GM23338 (cell line): Measurements from ENCODE around the gene TUBG1. TPM values are rescaled to one million over a fixed set of nuclear protein-coding genes. Genes with fewer than 3 reads are reported as not detected.

ENCODE experiments used
- ATAC-seq: fragments of 200-7000 bp; cut with Tn5 transposase; 3 replicates; pipeline ENCODE4 v1.9.1; 2020
- DNase-seq: peaks from one replicate; pipeline ENCODE4 v3.0.0-alpha.2; 2015; ENCODE audit warnings: low spot score
- H2AFZ ChIP-seq: fragments of 200-600 bp; sonication (generic); 2 replicates; pipeline ENCODE4 v1.8.0; 2016; ENCODE audit warnings: antibody characterized with exemption, mild to moderate bottlenecking, moderate library complexity
- H3F3A ChIP-seq: fragments of 200-600 bp; sonication (generic); replicated peaks from 2 replicates; pipeline ENCODE4 v1.8.0; 2017; ENCODE audit warnings: antibody characterized with exemption, mixed run types, low read depth
- H3K27ac ChIP-seq: fragments of 200-600 bp; sonication (generic); 2 replicates; pipeline ENCODE4 v1.6.1; 2016; ENCODE audit warnings: low read depth
- H3K27me3 ChIP-seq: fragments of 200-600 bp; sonication (generic); 2 replicates; pipeline ENCODE4 v1.8.0; 2016; ENCODE audit warnings: mild to moderate bottlenecking, mixed run types, moderate library complexity; ENCODE audit not compliant: insufficient read depth
- H3K36me3 ChIP-seq: fragments of 200-600 bp; sonication (generic); 2 replicates; pipeline ENCODE4 v1.8.0; 2016; ENCODE audit warnings: mild to moderate bottlenecking; ENCODE audit not compliant: insufficient read depth
- H3K4me1 ChIP-seq: fragments of 200-600 bp; sonication (generic); 2 replicates; pipeline ENCODE4 v1.8.0; 2016; ENCODE audit warnings: mild to moderate bottlenecking, moderate library complexity; ENCODE audit not compliant: insufficient read depth
- H3K4me2 ChIP-seq: fragments of 200-600 bp; sonication (generic); 2 replicates; pipeline ENCODE4 v1.7.1; 2017; ENCODE audit warnings: mixed run types
- H3K4me3 ChIP-seq: fragments of 200-600 bp; sonication (generic); 2 replicates; pipeline ENCODE4 v1.6.1; 2016; ENCODE audit warnings: mixed run types
- H3K79me2 ChIP-seq: fragments of 200-600 bp; sonication (generic); replicated peaks from 2 replicates; pipeline ENCODE4 v1.8.0; 2017; ENCODE audit warnings: mild to moderate bottlenecking; ENCODE audit not compliant: insufficient read depth
- H3K9me2 ChIP-seq: fragments of 200-600 bp; sonication (generic); 2 replicates; pipeline ENCODE4 v1.8.0; 2017; ENCODE audit not compliant: insufficient read depth
- H4K20me1 ChIP-seq: fragments of 200-600 bp; sonication (generic); replicated peaks from 2 replicates; pipeline ENCODE4 v1.8.0; 2017; ENCODE audit warnings: mild to moderate bottlenecking; ENCODE audit not compliant: insufficient read depth
- H3K27ac Mint-ChIP-seq: 2 replicates; pipeline ENCODE4 v1.8.0; 2020; ENCODE audit warnings: inconsistent platforms, mild to moderate bottlenecking, moderate library complexity, mixed read lengths
- H3K27me3 Mint-ChIP-seq: 3 replicates; pipeline ENCODE4 v1.8.0; 2022; ENCODE audit warnings: low read depth, mild to moderate bottlenecking, moderate library complexity, mixed read lengths, inconsistent platforms; ENCODE audit not compliant: insufficient read depth, poor library complexity
- H3K36me3 Mint-ChIP-seq: 3 replicates; pipeline ENCODE4 v1.8.0; 2021; ENCODE audit warnings: low read depth, mild to moderate bottlenecking, inconsistent platforms, moderate library complexity, mixed read lengths
- H3K4me1 Mint-ChIP-seq: 3 replicates; pipeline ENCODE4 v1.8.0; 2020; ENCODE audit warnings: mild to moderate bottlenecking, inconsistent platforms, mixed read lengths
- H3K4me3 Mint-ChIP-seq: 3 replicates; pipeline ENCODE4 v1.8.0; 2021; ENCODE audit warnings: moderate library complexity, mild to moderate bottlenecking, inconsistent platforms, mixed read lengths
- H3K9me3 Mint-ChIP-seq: 3 replicates; pipeline ENCODE4 v1.8.0; 2020; ENCODE audit warnings: moderate library complexity, mild to moderate bottlenecking, inconsistent platforms, mixed read lengths
- CREB1 ChIP-seq: fragments of 250-450 bp; sonication (Bioruptor Pico); IDR thresholded peaks from 2 replicates; pipeline ENCODE4 v1.5.0; 2020; ENCODE audit warnings: low read depth, mild to moderate bottlenecking, moderate library complexity
- ETS1 ChIP-seq: IDR thresholded peaks from 2 replicates; pipeline ENCODE4 v1.6.1; 2016; ENCODE audit warnings: antibody characterized with exemption
- EZH2 ChIP-seq: fragments of 200-600 bp; sonication (generic); IDR thresholded peaks from one replicate; pipeline ENCODE4 v1.8.0; 2017; ENCODE audit warnings: antibody characterized with exemption, mild to moderate bottlenecking, low read depth; ENCODE audit not compliant: unreplicated experiment
- EZH2phosphoT487 ChIP-seq: fragments of 200-600 bp; sonication (generic); IDR thresholded peaks from one replicate; pipeline ENCODE4 v1.8.1; 2018; ENCODE audit warnings: antibody characterized with exemption; ENCODE audit not compliant: unreplicated experiment
- JUNB ChIP-seq: IDR thresholded peaks from one replicate; pipeline ENCODE4 v1.6.1; 2016; ENCODE audit warnings: antibody characterized with exemption; ENCODE audit not compliant: unreplicated experiment
- NANOG ChIP-seq: IDR thresholded peaks from 2 replicates; pipeline ENCODE4 v1.6.1; 2016; ENCODE audit warnings: antibody characterized with exemption, borderline replicate concordance
- POLR2AphosphoS5 ChIP-seq: IDR thresholded peaks from 2 replicates; pipeline ENCODE4 v1.6.1; 2016; ENCODE audit warnings: antibody characterized with exemption, low read depth
- REST ChIP-seq: IDR thresholded peaks from one replicate; pipeline ENCODE4 v1.6.1; 2018; ENCODE audit warnings: antibody characterized with exemption; ENCODE audit not compliant: unreplicated experiment
- STAT1 ChIP-seq: IDR thresholded peaks from one replicate; pipeline ENCODE4 v1.6.1; 2016; ENCODE audit warnings: antibody characterized with exemption; ENCODE audit not compliant: unreplicated experiment
- ZNF114 ChIP-seq: fragments of 250-450 bp; sonication (Bioruptor Pico); IDR thresholded peaks from 2 replicates; pipeline ENCODE4 v1.5.0; 2020; ENCODE audit warnings: mild to moderate bottlenecking, moderate library complexity
- ZNF331 ChIP-seq: fragments of 250-450 bp; sonication (Bioruptor Pico); IDR thresholded peaks from 2 replicates; pipeline ENCODE4 v1.5.0; 2020; ENCODE audit warnings: low read depth, mild to moderate bottlenecking, moderate library complexity
- ZNF462 ChIP-seq: fragments of 250-450 bp; sonication (Bioruptor Pico); IDR thresholded peaks from 2 replicates; pipeline ENCODE4 v1.5.0; 2020; ENCODE audit warnings: mild to moderate bottlenecking, moderate library complexity
- polyA plus RNA-seq: library from polyadenylated mRNA; unstranded; fragments of >200 nt; fragmentation: Nextera tagmentation; extraction: Ambion mirVana; gene quantifications from 2 replicates; pipeline ENCODE4 v1.2.1, GENCODE V29; 2016
- total RNA-seq: library from RNA; depleted of rRNA; stranded (reverse); fragments of >200 nt; shearing (Covaris generic); gene quantifications from 2 replicates; pipeline ENCODE4 v1.2.3, GENCODE V29; 2014

Gene TUBG1
- total and polyA plus RNA-seq, 2 experiments from 2014 or later: 101 to 117 TPM

- TF ChIP-seq REST (no peak), NANOG (no peak), ETS1 (no peak), POLR2AphosphoS5 (no peak), EZH2phosphoT487 (no peak), STAT1 (no peak), CREB1 (no peak), ZNF331 (CRISPR knock-in tag) (no peak), ZNF114 (CRISPR knock-in tag) (no peak), EZH2 (no peak)
Observed at GRCh38 chr17:42564815-42565522, 44.5 kb upstream of the TUBG1 start (continued).

- peaks cover 13% of the 10 kb centered on the region for H3K27me3 Mint-ChIP-seq
- H3K4me3 Mint-ChIP-seq: peak overlapping the region; percentile 12; the same call in 1 of the 3 replicates
- H3K36me3 Mint-ChIP-seq: peaks cover 55% of the 10 kb centered on the region
- TF ChIP-seq ZNF331 (CRISPR knock-in tag) (no peak), POLR2AphosphoS5 (no peak), ZNF462 (no peak), NANOG (no peak), JUNB (no peak), ETS1 (no peak)
Observed at GRCh38 chr17:42565523-42566214, 43.8 kb upstream of the TUBG1 start.

More at GRCh38 chr17:42565523-42566214, 43.8 kb upstream of the TUBG1 start:
- Histone ChIP-seq H3K27ac (peak overlapping the region; percentile 86), H3K27me3 (no peaks in the 10 kb centered on the region), H3K4me2 (no peak overlapping the region), H3F3A (peaks cover 35% of the 10 kb centered on the region), H3K4me3 (no peak overlapping the region), H4K20me1 (no peaks in the 10 kb centered on the region; the same call in 1 of the 2 replicates), H2AFZ (no peak overlapping the region), H3K36me3 (peaks cover 5% of the 10 kb centered on the region; the same call in 1 of the 2 replicates), H3K9me2 (no peaks in the 10 kb centered on the region), H3K79me2 (peaks cover 27% of the 10 kb centered on the region), H3K4me1 (peaks cover 19% of the 10 kb centered on the region)
- ATAC-seq: no peak
- Mint-ChIP-seq H3K27ac (no peak overlapping the region), H3K9me3 (no peaks in the 10 kb centered on the region), H3K4me1 (peaks cover 24% of the 10 kb centered on the region)
- no peak for DNase-seq
